Hepatocyte (in vitro differentiated cells): Measurements from ENCODE around the gene RNF130.

ENCODE experiments used
- EZH2 ChIP-seq: fragments of 200-600 bp; sonication (generic); IDR thresholded peaks from 2 replicates; pipeline ENCODE4 v1.6.1; 2016; ENCODE audit warnings: antibody characterized with exemption, mild to moderate bottlenecking, borderline replicate concordance
- TF ChIP-seq, protein P1 (sequence below): fragments of 200-600 bp; sonication (generic); IDR thresholded peaks from 2 replicates; pipeline ENCODE4 v1.5.1; 2016; ENCODE audit warnings: antibody characterized with exemption, mild to moderate bottlenecking; ENCODE audit not compliant: poor library complexity

GRCh38 chr5:179936976-179937681, 134.4 kb downstream of the RNF130 start:
- TF ChIP-seq, protein P1, sequence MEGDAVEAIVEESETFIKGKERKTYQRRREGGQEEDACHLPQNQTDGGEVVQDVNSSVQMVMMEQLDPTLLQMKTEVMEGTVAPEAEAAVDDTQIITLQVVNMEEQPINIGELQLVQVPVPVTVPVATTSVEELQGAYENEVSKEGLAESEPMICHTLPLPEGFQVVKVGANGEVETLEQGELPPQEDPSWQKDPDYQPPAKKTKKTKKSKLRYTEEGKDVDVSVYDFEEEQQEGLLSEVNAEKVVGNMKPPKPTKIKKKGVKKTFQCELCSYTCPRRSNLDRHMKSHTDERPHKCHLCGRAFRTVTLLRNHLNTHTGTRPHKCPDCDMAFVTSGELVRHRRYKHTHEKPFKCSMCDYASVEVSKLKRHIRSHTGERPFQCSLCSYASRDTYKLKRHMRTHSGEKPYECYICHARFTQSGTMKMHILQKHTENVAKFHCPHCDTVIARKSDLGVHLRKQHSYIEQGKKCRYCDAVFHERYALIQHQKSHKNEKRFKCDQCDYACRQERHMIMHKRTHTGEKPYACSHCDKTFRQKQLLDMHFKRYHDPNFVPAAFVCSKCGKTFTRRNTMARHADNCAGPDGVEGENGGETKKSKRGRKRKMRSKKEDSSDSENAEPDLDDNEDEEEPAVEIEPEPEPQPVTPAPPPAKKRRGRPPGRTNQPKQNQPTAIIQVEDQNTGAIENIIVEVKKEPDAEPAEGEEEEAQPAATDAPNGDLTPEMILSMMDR, result no peak
- TF ChIP-seq EZH2, result no peak
